Fibroblast of mammary gland (primary cell): ENCODE measurements around the gene ILDR2.
A peak's percentile ranks its signal among the peaks of the same experiment; 100 is the strongest.
"Not testable (repeated sequence)": the region's sequence is repeated elsewhere in the genome, so short reads cannot be mapped to it uniquely, and the experiment has no call there.

Source experiments
- DNase-seq: peaks from one replicate; pipeline ENCODE4 v3.0.0-alpha.2; 2010; ENCODE audit warnings: low read depth
- H3K4me3 ChIP-seq: 2 replicates; pipeline ENCODE4 v1.5.1; 2011; ENCODE audit warnings: low read depth, mild to moderate bottlenecking, low read length, moderate library complexity; ENCODE audit not compliant: control insufficient read depth
- TF ChIP-seq, protein P1 (sequence below): conservative IDR thresholded peaks from 2 replicates; pipeline ENCODE4 v1.5.1; 2011; ENCODE audit warnings: low read depth, low read length, inconsistent platforms; ENCODE audit not compliant: control insufficient read depth, insufficient read depth

Gene ILDR2

DNA sequence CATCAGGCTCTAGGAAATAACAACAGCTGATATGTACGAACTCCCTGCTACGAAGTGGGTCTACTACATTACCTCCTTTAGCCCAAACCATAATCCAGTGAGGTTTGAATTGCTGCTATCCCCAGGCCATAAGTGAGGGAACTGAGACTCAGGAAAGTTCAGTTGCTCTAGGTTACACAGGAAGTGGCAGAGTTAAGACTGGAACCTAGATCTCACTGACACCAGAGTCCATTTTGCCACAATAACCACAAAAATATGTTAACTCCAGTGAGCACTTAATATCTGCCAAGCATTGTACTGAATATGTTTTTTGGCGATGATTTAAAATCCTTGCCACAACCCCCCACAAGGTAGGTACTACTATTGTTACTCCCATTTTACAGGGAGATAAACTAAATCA, 90.4 kb downstream of the ILDR2 start:
- DNase-seq = no peak
- TF ChIP-seq, protein P1, sequence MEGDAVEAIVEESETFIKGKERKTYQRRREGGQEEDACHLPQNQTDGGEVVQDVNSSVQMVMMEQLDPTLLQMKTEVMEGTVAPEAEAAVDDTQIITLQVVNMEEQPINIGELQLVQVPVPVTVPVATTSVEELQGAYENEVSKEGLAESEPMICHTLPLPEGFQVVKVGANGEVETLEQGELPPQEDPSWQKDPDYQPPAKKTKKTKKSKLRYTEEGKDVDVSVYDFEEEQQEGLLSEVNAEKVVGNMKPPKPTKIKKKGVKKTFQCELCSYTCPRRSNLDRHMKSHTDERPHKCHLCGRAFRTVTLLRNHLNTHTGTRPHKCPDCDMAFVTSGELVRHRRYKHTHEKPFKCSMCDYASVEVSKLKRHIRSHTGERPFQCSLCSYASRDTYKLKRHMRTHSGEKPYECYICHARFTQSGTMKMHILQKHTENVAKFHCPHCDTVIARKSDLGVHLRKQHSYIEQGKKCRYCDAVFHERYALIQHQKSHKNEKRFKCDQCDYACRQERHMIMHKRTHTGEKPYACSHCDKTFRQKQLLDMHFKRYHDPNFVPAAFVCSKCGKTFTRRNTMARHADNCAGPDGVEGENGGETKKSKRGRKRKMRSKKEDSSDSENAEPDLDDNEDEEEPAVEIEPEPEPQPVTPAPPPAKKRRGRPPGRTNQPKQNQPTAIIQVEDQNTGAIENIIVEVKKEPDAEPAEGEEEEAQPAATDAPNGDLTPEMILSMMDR = no peak
- H3K4me3 ChIP-seq = no peak overlapping the region

DNA sequence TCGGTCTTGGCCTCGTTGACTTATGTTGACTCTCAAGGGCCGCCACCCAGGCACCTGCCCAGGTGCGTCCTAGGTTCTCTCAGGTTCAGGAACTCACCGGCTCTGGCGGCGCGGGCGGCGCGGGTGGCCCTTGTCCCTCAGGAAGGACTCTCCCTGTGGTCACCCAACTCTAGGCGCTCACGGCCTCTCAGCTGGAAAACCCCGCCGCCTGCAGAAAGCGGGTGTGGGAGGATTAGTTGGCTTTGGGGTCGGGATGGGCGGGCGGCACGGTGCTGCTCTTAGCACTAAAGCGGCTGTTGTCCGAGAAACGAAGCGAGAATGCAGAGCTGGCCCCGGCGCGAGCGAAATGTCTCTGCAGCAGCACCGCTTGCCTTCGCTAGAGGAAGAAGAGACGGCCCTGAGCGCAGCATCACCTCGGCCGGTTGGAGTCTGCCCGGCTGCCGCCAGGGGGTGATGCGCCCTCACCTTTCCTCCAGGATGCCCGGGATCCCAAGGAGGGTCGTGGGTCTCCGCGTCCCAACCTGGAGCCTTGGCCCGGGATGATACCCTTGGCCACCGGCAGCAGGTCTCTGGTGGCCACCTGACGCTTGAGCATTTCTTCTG, 91.2 kb downstream of the ILDR2 start:
- TF ChIP-seq, protein P1 = peak; percentile 60
- peak; percentile 28 for DNase-seq
- H3K4me3 ChIP-seq = no peak overlapping the region

DNA sequence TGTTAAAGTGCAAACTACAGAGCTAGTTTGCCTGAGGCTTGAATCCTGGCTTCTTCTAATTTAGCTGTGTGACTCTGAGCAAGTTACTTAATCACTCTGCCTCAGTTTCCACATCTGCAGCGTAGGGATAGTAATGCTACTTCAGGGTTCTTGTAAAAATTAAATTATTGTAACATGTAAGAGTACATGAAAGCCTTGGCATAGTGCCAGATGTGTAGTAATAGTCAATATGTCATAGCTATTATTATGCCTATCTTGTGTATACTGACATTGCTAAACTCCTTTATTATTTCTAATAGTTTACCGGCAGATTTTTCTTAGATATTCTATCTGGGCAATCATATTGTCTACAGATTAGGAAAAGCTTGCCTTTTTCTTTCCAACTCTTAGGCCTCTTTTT, 92.4 kb downstream of the ILDR2 start:
- no peak overlapping the region for H3K4me3 ChIP-seq
- TF ChIP-seq, protein P1 = no peak
- DNase-seq = peak; percentile 3

DNA sequence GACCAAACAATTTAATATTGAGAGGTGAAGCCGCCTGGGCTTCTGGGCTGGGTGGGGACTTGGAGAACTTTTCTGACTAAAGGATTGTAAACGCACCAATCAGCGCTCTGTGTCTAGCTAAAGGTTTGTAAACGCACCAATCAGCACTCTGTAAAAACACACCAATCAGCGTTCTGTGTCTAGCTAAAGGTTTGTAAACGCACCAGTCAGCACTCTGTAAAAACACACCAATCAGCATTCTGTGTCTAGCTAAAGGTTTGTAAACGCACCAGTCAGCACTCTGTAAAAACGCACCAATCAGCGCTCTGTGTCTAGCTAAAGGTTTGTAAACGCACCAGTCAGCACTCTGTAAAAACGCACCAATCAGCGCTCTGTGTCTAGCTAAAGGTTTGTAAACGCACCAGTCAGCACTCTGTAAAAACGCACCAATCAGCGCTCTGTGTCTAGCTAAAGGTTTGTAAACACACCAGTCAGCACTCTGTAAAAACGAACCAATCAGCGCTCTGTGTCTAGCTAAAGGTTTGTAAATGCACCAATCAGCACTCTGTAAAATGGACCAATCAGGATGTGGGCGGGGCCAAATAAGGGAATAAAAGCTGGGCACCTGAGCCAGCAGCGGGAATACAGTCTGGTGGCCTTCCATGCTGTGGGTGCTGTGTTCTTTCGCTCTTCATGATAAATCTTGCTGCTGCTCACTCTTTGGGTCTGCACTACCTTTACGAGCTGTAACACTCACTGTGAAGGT, 97.0 kb downstream of the ILDR2 start:
- H3K4me3 ChIP-seq, DNase-seq: not testable (repeated sequence)

DNA sequence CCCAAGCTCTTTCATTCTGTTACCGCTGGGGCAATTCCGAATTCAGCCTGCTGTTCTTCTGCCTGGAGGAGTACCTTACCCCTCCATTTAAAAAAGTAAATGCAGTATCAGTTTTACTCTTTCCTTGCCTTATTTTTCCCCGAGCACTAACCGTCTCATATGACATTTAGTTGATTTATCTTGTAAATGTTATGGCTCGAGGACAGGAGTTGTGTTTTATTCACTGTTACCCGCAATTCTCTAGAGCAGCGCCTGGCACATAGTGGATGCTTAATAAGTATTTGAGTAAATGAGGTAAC, 98.9 kb downstream of the ILDR2 start:
- peak overlapping the region; percentile 80 for H3K4me3 ChIP-seq
- TF ChIP-seq, protein P1 = peak; percentile 22
- no peak for DNase-seq

DNA sequence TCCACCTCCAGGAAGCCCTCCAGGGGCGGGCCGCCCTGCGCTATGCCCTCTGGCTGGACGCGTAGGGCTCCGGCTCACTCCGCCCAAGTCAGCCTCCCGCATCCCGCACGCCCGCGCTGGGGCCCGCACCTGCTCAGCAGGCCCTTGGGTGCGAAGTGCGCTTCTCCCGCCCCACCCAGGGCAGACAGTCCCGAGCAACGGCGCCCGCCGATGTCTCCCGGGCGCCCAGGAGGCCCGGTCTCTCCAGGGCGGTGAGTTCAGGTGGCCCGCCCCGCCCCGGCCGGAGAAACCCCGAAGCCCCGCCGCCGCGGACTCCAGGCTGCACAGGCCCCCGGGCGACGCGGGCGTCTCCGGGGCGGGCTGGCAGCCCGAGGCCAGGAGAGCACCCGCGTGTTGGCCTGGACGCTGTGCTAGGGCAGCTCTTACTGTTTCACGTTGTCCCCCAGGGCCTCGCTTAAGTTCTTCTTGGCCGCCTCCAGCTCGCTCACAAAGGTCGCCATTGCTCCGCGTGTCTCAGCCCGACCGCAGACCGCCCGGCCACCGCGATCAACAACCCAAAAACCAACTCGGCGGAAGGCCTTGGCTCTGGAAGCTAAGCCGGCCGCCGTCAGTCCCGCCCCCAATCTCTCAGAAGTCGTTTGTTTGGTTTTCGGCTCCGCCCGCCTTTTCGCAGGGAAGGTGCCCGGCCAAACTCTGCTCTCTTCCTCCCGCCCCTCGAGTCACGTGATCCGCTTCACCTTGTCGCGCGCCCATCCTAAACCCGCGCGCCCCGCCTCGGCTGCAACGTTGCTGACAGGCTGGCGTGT, 99.4 kb downstream of the ILDR2 start, which contains the start of gene TADA1:
Gene TADA1 (minus strand): TSS at position 531 of the 806 bp plus-strand sequence. CDS start 31 bp downstream, at position 500.
- TF ChIP-seq, protein P1 = no peak
- H3K4me3 ChIP-seq = peak within 1 kb of the TSS; percentile 80

DNA sequence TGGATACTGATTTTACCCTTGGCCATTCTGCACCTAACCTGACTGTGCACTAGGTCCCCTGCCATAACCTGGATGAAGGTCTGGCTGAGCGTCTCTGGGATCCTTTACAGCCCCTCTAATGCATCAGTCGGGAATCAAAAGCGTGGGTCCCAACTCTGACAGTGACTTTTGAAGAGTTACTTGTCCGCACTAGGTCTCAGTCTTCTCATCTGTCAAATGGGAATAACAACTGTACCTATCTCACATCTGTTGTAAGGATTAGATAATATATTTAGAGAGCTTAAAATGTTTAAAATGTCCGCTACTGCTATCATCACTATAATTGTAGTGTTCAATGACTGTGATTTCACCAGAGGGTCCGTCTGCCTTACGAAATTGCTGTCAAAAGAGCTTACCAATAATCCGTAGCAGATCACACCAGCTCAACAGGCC, 100.0 kb downstream of the ILDR2 start:
- peak overlapping the region; percentile 80 for H3K4me3 ChIP-seq
- DNase-seq = no peak
- TF ChIP-seq, protein P1 = no peak

More for the DNA sequence above, 99.4 kb downstream of the ILDR2 start, which contains the start of gene TADA1:
- DNase-seq = peak; percentile 96
